H1 (cell line): ENCODE results near the gene MAP7. TPM values are rescaled to one million over a fixed set of nuclear protein-coding genes. Genes with fewer than 3 reads are reported as not detected.

ENCODE experiments used
- CTCF ChIA-PET: fragments of 300-600 bp; sonication (Branson Sonifier 250); formaldehyde crosslinking; loops from one replicate; lab custom pipeline; 2021; ENCODE audit not compliant: partially characterized antibody; lab: Charles Lee
- POLR2A ChIA-PET: fragments of 300-600 bp; sonication (Branson Sonifier 250); formaldehyde crosslinking; loops from one replicate; lab custom pipeline; 2021; ENCODE audit warnings: inconsistent platforms; ENCODE audit not compliant: partially characterized antibody; lab: Charles Lee
- DNase-seq, 2 experiments: peaks; one replicate each; pipeline versions ENCODE4 v3.0.0 to v3.0.0-alpha.2; 2010 to 2022; ENCODE audit warnings: low spot score in 2 of 2, low read depth in 1 of 2, mixed read lengths in 1 of 2
- FAIRE-seq: peaks from 2 replicates; lab custom pipeline; 2011; peaks lifted over from hg19 to GRCh38; lab: Jason Lieb, UNC
- H2AFZ ChIP-seq: 2 replicates; pipeline ENCODE4 v1.8.1; 2012; ENCODE audit warnings: low read length, inconsistent platforms
- H2AK5ac ChIP-seq: 2 replicates; pipeline ENCODE4 v1.6.1; 2013; ENCODE audit warnings: low read depth, low read length
- H2BK120ac ChIP-seq: replicated peaks from 2 replicates; pipeline ENCODE3; 2013; ENCODE audit warnings: low read depth, low read length, inconsistent platforms
- H2BK12ac ChIP-seq: 2 replicates; pipeline ENCODE4 v1.6.1; 2013; ENCODE audit warnings: low read depth, low read length
- H2BK15ac ChIP-seq: 2 replicates; pipeline ENCODE4 v1.6.1; 2013; ENCODE audit warnings: low read length
- H2BK20ac ChIP-seq: 2 replicates; pipeline ENCODE4 v1.6.1; 2013; ENCODE audit warnings: low read length
- H2BK5ac ChIP-seq: 2 replicates; pipeline ENCODE4 v1.6.1; 2013; ENCODE audit warnings: low read depth, low read length
- H3K14ac ChIP-seq: 2 replicates; pipeline ENCODE4 v1.6.1; 2013; ENCODE audit warnings: inconsistent platforms; ENCODE audit not compliant: insufficient read length
- H3K18ac ChIP-seq: 2 replicates; pipeline ENCODE4 v1.6.1; 2013; ENCODE audit warnings: low read length; ENCODE audit errors: extremely low read depth
- H3K23ac ChIP-seq: 2 replicates; pipeline ENCODE4 v1.6.1; 2013; ENCODE audit warnings: inconsistent platforms; ENCODE audit not compliant: insufficient read length
- H3K23me2 ChIP-seq: 2 replicates; pipeline ENCODE4 v1.6.1; 2013; ENCODE audit warnings: low read depth, low read length
- H3K27ac ChIP-seq: 2 replicates; pipeline ENCODE4 v1.6.1; 2011; ENCODE audit warnings: low read depth, low read length, inconsistent platforms
- H3K27me3 ChIP-seq, 4 experiments: replicated peaks in 1 of 4; 1 replicate in 1 of 4; 2 replicates in 3 of 4; pipeline versions ENCODE4 v1.6.1 to v1.8.1; 2011 to 2013; ENCODE audit warnings: low read length in 3 of 4, mild to moderate bottlenecking in 3 of 4, inconsistent platforms in 2 of 4, mixed read lengths in 2 of 4, moderate library complexity in 1 of 4; ENCODE audit not compliant: control insufficient read depth in 3 of 4, insufficient read depth in 3 of 4; ENCODE audit errors: extremely low read depth in 1 of 4
- H3K36me3 ChIP-seq, 4 experiments: 2 replicates each; pipeline versions ENCODE4 v1.6.1 to v1.8.1; 2011 to 2013; ENCODE audit warnings: mild to moderate bottlenecking in 4 of 4, low read length in 3 of 4, moderate library complexity in 2 of 4, control low read depth in 1 of 4, inconsistent platforms in 1 of 4; ENCODE audit not compliant: insufficient read depth in 4 of 4, control insufficient read depth in 2 of 4
- H3K4ac ChIP-seq: replicated peaks from 2 replicates; pipeline ENCODE3; 2013; ENCODE audit warnings: low read length, low read depth, mixed read lengths, inconsistent platforms; ENCODE audit not compliant: insufficient read length
- H3K4me1 ChIP-seq, 4 experiments: replicated peaks in 1 of 4; 1 replicate in 1 of 4; 2 replicates in 3 of 4; pipeline versions ENCODE4 v1.6.1 to v1.8.1; 2011 to 2013; ENCODE audit warnings: low read length in 3 of 4, inconsistent platforms in 2 of 4, mixed read lengths in 1 of 4; ENCODE audit not compliant: insufficient read depth in 4 of 4, control insufficient read depth in 3 of 4
- H3K4me2 ChIP-seq, 2 experiments: 2 replicates each; pipeline versions ENCODE4 v1.6.1 to v1.8.1; 2011 to 2013; ENCODE audit warnings: low read depth in 2 of 2, low read length in 2 of 2, control low read depth in 1 of 2, inconsistent platforms in 1 of 2, mild to moderate bottlenecking in 1 of 2; ENCODE audit not compliant: insufficient read depth in 1 of 2
- H3K4me3 ChIP-seq, 4 experiments: fragments of 200-600, 300-600 bp in 1 of 4; sonication (generic), shearing (Covaris generic), sonication (Bioruptor Twin) in 1 of 4; 2 replicates each; pipeline versions ENCODE4 v1.5.1 to v1.8.1; 2011 to 2016; ENCODE audit warnings: low read length in 4 of 4, low read depth in 3 of 4, control low read depth in 2 of 4, inconsistent platforms in 2 of 4, mild to moderate bottlenecking in 2 of 4, mixed read lengths in 1 of 4, moderate library complexity in 1 of 4; ENCODE audit not compliant: insufficient read depth in 2 of 4; ENCODE audit errors: extremely low read depth in 1 of 4
- H3K56ac ChIP-seq: replicated peaks from 2 replicates; pipeline ENCODE3; 2013; ENCODE audit warnings: low read depth, mild to moderate bottlenecking, mixed read lengths, low read length, inconsistent platforms; ENCODE audit not compliant: insufficient read length
- H3K79me1 ChIP-seq: 2 replicates; pipeline ENCODE4 v1.6.1; 2013; ENCODE audit warnings: low read depth, low read length, control low read depth
- H3K79me2 ChIP-seq, 2 experiments: 2 replicates each; pipeline versions ENCODE4 v1.6.1 to v1.8.1; 2012 to 2013; ENCODE audit warnings: low read length in 2 of 2, mild to moderate bottlenecking in 2 of 2, inconsistent platforms in 1 of 2; ENCODE audit not compliant: insufficient read depth in 2 of 2, control insufficient read depth in 1 of 2
- H3K9ac ChIP-seq, 4 experiments: replicated peaks in 1 of 4; 1 replicate in 1 of 4; 2 replicates in 3 of 4; pipeline versions ENCODE4 v1.6.1 to v1.8.1; 2011 to 2013; ENCODE audit warnings: low read depth in 3 of 4, low read length in 3 of 4, control low read depth in 2 of 4, mild to moderate bottlenecking in 2 of 4, moderate library complexity in 2 of 4, inconsistent platforms in 1 of 4; ENCODE audit errors: extremely low read depth in 1 of 4
- H3K9me3 ChIP-seq, 2 experiments: 2 replicates each; pipeline versions ENCODE4 v1.6.1 to v1.8.1; 2012 to 2013; ENCODE audit warnings: mild to moderate bottlenecking in 2 of 2, moderate library complexity in 2 of 2, control low read depth in 1 of 2, inconsistent platforms in 1 of 2, low read depth in 1 of 2, low read length in 1 of 2, mixed read lengths in 1 of 2; ENCODE audit not compliant: insufficient read depth in 2 of 2
- H4K20me1 ChIP-seq, 2 experiments: replicated peaks in 1 of 2; 2 replicates each; pipeline versions ENCODE3 to v1.8.1; 2011 to 2013; ENCODE audit warnings: inconsistent platforms in 2 of 2, low read length in 2 of 2, mild to moderate bottlenecking in 1 of 2; ENCODE audit not compliant: insufficient read depth in 2 of 2, control insufficient read depth in 1 of 2
- H4K5ac ChIP-seq: 2 replicates; pipeline ENCODE4 v1.6.1; 2013; ENCODE audit warnings: low read length, low read depth, mixed read lengths, inconsistent platforms; ENCODE audit not compliant: insufficient read length
- H4K8ac ChIP-seq: 2 replicates; pipeline ENCODE4 v1.8.0; 2013; ENCODE audit warnings: mild to moderate bottlenecking, moderate library complexity, low read length, inconsistent platforms; ENCODE audit not compliant: insufficient read depth; ENCODE audit errors: extremely low read depth
- H4K91ac ChIP-seq: replicated peaks from 2 replicates; pipeline ENCODE3; 2013; ENCODE audit warnings: low read length, mixed read lengths, inconsistent platforms; ENCODE audit not compliant: insufficient read length
- ATF3 ChIP-seq: IDR thresholded peaks from 2 replicates; pipeline ENCODE4 v1.6.1; 2011; ENCODE audit warnings: low read depth, mild to moderate bottlenecking, low read length; ENCODE audit not compliant: insufficient read depth
- CEBPB ChIP-seq: IDR thresholded peaks from 2 replicates; pipeline ENCODE4 v1.6.1; 2012; ENCODE audit warnings: low read depth, low read length
- WGBS, 2 experiments: shearing (Covaris generic) in 1 of 2; methylation state at CpG; one replicate each; pipeline versions ENCODE4 v1.1.6 to v1.1.7; 2013 to 2015; ENCODE audit warnings: low lambda C conversion rate in 2 of 2, mixed read lengths in 2 of 2, inconsistent platforms in 1 of 2, low coverage in 1 of 2, missing lambda C conversion rate in 1 of 2; ENCODE audit not compliant: insufficient replicate concordance in 2 of 2, insufficient coverage in 1 of 2, insufficient read length in 1 of 2; ENCODE audit errors: extremely low coverage in 1 of 2, missing lambda C conversion rate in 1 of 2; 5-methylcytosine and 5-hydroxymethylcytosine counted together
- polyA plus RNA-seq, 7 experiments: library from polyadenylated mRNA; depleted of rRNA in 3 of 7; stranded (reverse) in 5 of 7; unstranded in 2 of 7; fragments of >200 nt in 5 of 7; fragments of 200-250 nt in 2 of 7; gene quantifications; 1 replicate in 5 of 7; 2 replicates in 1 of 7; 4 replicates in 1 of 7; pipeline versions ENCODE4 v1.2.1 to v1.2.3, GENCODE V29; 2011 to 2013; ENCODE audit warnings: missing spikeins in 2 of 7, mixed read lengths in 2 of 7
- total RNA-seq: library from RNA; stranded (reverse); fragmentation: NEBNext Ultra II Directional; extraction: Animal tissue kit (Norgen Biotek cat#: 25700); gene quantifications from 2 replicates; pipeline ENCODE4 v1.2.1, GENCODE V29; 2021

MAP7 gene
- total and polyA plus RNA-seq, 2 of the 8 experiments (the other 6 are each of a cell fraction or from before 2014, with no cell fraction given), result 13.5 to 66.9 TPM

GRCh38 chr6:136487759-136488425 lies 62.3 kb downstream of the MAP7 start:
- H4K91ac ChIP-seq, result no peak overlapping the region
- no peak overlapping the region for H3K14ac ChIP-seq
- no peaks in the 10 kb centered on the region for H3K79me1 ChIP-seq
- no peaks in the 10 kb centered on the region for H3K23me2 ChIP-seq
- no peak overlapping the region for H3K4ac ChIP-seq
- 93% methylated on average over 7 of the region's 7 CpGs; no CpG with 5 or more reads in 1 of the 2 experiments for WGBS, 2 experiments
- H4K8ac ChIP-seq, result no peak overlapping the region
- no peak for DNase-seq
- H2BK120ac ChIP-seq, result no peak overlapping the region
- no peak overlapping the region for H3K18ac ChIP-seq
- ChIA-PET CTCF (no interaction called here), POLR2A (no interaction called here)
- H4K20me1 ChIP-seq, result no peaks in the 10 kb centered on the region
- no peak overlapping the region for H3K4me3 ChIP-seq
- no peak overlapping the region for H3K23ac ChIP-seq
- no peak overlapping the region for H3K27ac ChIP-seq
- H3K4me2 ChIP-seq, result no peak overlapping the region
- H4K5ac ChIP-seq, result no peak overlapping the region
- peaks cover 0 to 82% of the 10 kb centered on the region in 2 experiments; a peak in 2 of 4 replicates for H3K79me2 ChIP-seq
- H3K9ac ChIP-seq, result no peak overlapping the region
- no peaks in the 10 kb centered on the region for H3K27me3 ChIP-seq
- FAIRE-seq, result no peak
- H2BK12ac ChIP-seq, result no peak overlapping the region
- peaks cover 0 to 2% of the 10 kb centered on the region in 2 experiments; a peak in 1 of 4 replicates for H3K9me3 ChIP-seq
- no peaks in the 10 kb centered on the region for H3K36me3 ChIP-seq
- no peak overlapping the region for H2BK15ac ChIP-seq
- H3K4me1 ChIP-seq, result peaks cover 0 to 4% (median 3%) of the 10 kb centered on the region in 4 experiments; a peak in 3 of 7 replicates
- H2AK5ac ChIP-seq, result no peak overlapping the region
- H2BK5ac ChIP-seq, result no peak overlapping the region
- H3K56ac ChIP-seq, result no peak overlapping the region
- no peak overlapping the region for H2BK20ac ChIP-seq
- no peak for TF ChIP-seq ATF3
- 0 out of 2 replicates have a peak, but pooled peaks have one; percentile 11 for TF ChIP-seq CEBPB
- TF ChIP-seq, all 59 proteins: peak for 1
- H2AFZ ChIP-seq, result no peak overlapping the region
